Lower leg skin (tissue), 3 donors: Measurements from ENCODE around the gene AGRN.

Experiments
- POLR2A ChIP-seq, 2 donors: fragments of 450-650 bp; IDR thresholded peaks; one replicate each; pipeline ENCODE4 v1.6.1; 2016 to 2017; ENCODE audit warnings: antibody characterized with exemption in 2 of 2, mild to moderate bottlenecking in 1 of 2, moderate library complexity in 1 of 2
- TF ChIP-seq, protein P1 (sequence below), 3 donors: fragments of 450-650 bp; IDR thresholded peaks; one replicate each; pipeline ENCODE4 v1.5.1; 2016; ENCODE audit warnings: antibody characterized with exemption in 3 of 3, mild to moderate bottlenecking in 3 of 3, moderate library complexity in 2 of 3

DNA sequence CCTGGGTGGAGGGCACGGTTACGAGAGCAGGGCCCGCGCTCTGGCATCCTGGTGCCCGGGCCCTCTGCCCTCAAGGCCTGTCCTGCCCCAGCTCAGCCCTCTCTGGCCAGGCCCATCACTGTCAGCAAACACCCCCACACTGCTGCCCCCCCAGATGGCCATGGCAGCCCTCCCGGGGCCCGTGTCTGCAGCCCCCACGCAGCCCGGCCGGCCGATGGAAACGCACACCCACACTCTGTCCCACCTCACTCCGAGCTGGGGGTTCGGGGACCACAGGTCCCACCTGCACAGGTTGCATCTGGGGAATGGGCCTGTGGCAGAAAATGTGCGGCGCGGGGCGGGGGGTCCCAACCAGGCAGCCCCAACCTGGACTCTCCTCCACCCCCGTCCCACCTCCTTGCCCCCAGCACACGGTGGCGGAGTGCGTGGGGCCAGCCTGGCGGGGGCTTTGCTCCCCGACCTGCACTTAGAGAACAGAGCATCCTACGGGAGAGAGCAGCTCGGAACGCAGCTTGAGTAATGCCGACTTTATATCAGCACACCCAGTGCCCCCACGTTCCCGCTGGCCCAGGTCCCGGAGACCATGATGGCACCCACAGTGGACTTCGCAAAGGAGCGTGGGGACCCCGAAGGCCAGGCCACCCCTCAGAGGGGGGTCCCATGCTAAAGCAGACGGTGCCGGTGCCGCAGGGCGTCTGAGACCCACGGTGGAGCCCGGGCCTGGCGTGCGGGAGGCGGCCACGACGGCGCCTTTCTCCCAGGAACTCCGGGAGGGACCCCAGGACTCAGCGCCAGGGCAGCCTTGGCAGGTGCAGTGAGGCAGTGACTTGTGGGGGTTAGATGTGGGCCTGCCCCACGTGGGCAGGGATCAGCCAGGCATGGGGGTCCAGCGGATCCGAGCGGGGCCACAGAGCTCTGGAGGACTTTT lies 61.7 kb downstream of the AGRN start:
- TF ChIP-seq, protein P1, sequence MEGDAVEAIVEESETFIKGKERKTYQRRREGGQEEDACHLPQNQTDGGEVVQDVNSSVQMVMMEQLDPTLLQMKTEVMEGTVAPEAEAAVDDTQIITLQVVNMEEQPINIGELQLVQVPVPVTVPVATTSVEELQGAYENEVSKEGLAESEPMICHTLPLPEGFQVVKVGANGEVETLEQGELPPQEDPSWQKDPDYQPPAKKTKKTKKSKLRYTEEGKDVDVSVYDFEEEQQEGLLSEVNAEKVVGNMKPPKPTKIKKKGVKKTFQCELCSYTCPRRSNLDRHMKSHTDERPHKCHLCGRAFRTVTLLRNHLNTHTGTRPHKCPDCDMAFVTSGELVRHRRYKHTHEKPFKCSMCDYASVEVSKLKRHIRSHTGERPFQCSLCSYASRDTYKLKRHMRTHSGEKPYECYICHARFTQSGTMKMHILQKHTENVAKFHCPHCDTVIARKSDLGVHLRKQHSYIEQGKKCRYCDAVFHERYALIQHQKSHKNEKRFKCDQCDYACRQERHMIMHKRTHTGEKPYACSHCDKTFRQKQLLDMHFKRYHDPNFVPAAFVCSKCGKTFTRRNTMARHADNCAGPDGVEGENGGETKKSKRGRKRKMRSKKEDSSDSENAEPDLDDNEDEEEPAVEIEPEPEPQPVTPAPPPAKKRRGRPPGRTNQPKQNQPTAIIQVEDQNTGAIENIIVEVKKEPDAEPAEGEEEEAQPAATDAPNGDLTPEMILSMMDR (IDR thresholded peaks at IDR 0.05) = no peak
- TF ChIP-seq POLR2A (IDR thresholded peaks at IDR 0.05) = no peak
